Activated CD8-positive, alpha-beta T cell treated with anti-CD3 and anti-CD28 coated beads for 36 hours (primary cell): ENCODE measurements around the gene NTNG1. TPM values are rescaled to one million over a fixed set of nuclear protein-coding genes. Genes with fewer than 3 reads are reported as not detected.

ENCODE experiments used
- ATAC-seq: fragments of 200-7000 bp; cut with Tn5 transposase; one replicate; pipeline ENCODE4 v1.10.0; 2021; ENCODE audit warnings: mild to moderate bottlenecking, moderate library complexity
- CTCF ChIA-PET: fragments of 350-600 bp; sonication (Branson Sonifier 250); formaldehyde crosslinking; loops from one replicate; lab custom pipeline; 2021; ENCODE audit warnings: antibody characterized with exemption; lab: Charles Lee
- POLR2A ChIA-PET: fragments of 350-600 bp; sonication (Branson Sonifier 250); formaldehyde crosslinking; loops from one replicate; lab custom pipeline; 2021; ENCODE audit warnings: antibody characterized with exemption; lab: Charles Lee
- DNase-seq: peaks from one replicate; pipeline ENCODE4 v3.0.0-alpha.2; 2020
- H3K27ac Mint-ChIP-seq: one replicate; pipeline ENCODE4 v1.8.0; 2021; ENCODE audit warnings: mild to moderate bottlenecking, mixed read lengths
- H3K27me3 Mint-ChIP-seq: one replicate; pipeline ENCODE4 v1.8.0; 2021; ENCODE audit warnings: mixed read lengths
- H3K36me3 Mint-ChIP-seq: one replicate; pipeline ENCODE4 v1.8.0; 2021; ENCODE audit warnings: low read depth, mixed read lengths
- H3K4me1 Mint-ChIP-seq: one replicate; pipeline ENCODE4 v1.8.0; 2021; ENCODE audit warnings: low read depth, mixed read lengths
- H3K4me3 Mint-ChIP-seq: one replicate; pipeline ENCODE4 v1.8.0; 2021; ENCODE audit warnings: mild to moderate bottlenecking, moderate library complexity, mixed read lengths
- H3K9me3 Mint-ChIP-seq: one replicate; pipeline ENCODE4 v1.8.0; 2021; ENCODE audit warnings: mixed read lengths
- CTCF ChIP-seq: fragments of 200-600 bp; IDR thresholded peaks from one replicate; pipeline ENCODE4 v1.8.0; 2022; ENCODE audit warnings: antibody characterized with exemption, mild to moderate bottlenecking
- intact Hi-C: fragments of 100-400 bp; cut with micrococcal nuclease; formaldehyde crosslinking; loops from one replicate; pipeline ENCODE4 v1.10.0; 2022
- total RNA-seq, 2 experiments: library from RNA; stranded (reverse); gene quantifications; one replicate each; pipeline ENCODE4 v1.2.3, GENCODE V29; 2021

NTNG1 gene
- total RNA-seq, 2 experiments from 2014 or later: 0.96 to 1.0 TPM

GRCh38 chr1:107523736-107524135, 382.9 kb downstream of the NTNG1 start:
- TF ChIP-seq CTCF: no peak
- Mint-ChIP-seq H3K9me3 (no peaks in the 10 kb centered on the region), H3K27me3 (peaks cover 2% of the 10 kb centered on the region), H3K4me1 (no peaks in the 10 kb centered on the region), H3K36me3 (no peaks in the 10 kb centered on the region), H3K4me3 (no peak overlapping the region), H3K27ac (no peak overlapping the region)
- ChIA-PET CTCF (interaction anchor here (0.6 kb wide), 1 partner anchor 204 kb away, joined by 3 read pairs; no protein-coding TSS in a partner anchor), POLR2A (no interaction called here)
- no peak for DNase-seq
- intact Hi-C loops: no loop called here
- no peak for ATAC-seq

- DNase-seq: no peak
- Mint-ChIP-seq H3K4me3 (no peak overlapping the region), H3K9me3 (no peaks in the 10 kb centered on the region), H3K27me3 (peaks cover 2% of the 10 kb centered on the region), H3K36me3 (no peaks in the 10 kb centered on the region), H3K4me1 (no peaks in the 10 kb centered on the region), H3K27ac (no peak overlapping the region)
- POLR2A ChIA-PET: no interaction called here
- TF ChIP-seq CTCF: no peak
- no peak for ATAC-seq
- intact Hi-C loops: no loop called here
- CTCF ChIA-PET: interaction anchor here (0.6 kb wide), 1 partner anchor 205 kb away, joined by 3 read pairs; no protein-coding TSS in a partner anchor
These were observed 383.5 kb downstream of the NTNG1 start for GRCh38 chr1:107524301-107524700.

GRCh38 chr1:107525145-107525544, 384.3 kb downstream of the NTNG1 start:
- ChIA-PET CTCF (interaction anchor here (0.8 kb wide), 1 partner anchor 21 kb away, joined by 3 read pairs; no protein-coding TSS in a partner anchor), POLR2A (no interaction called here)
- ATAC-seq: no peak
- no peak overlapping the region for H3K27ac Mint-ChIP-seq
- H3K4me1 Mint-ChIP-seq: no peaks in the 10 kb centered on the region
- TF ChIP-seq CTCF: no peak
- DNase-seq: no peak
- H3K4me3 Mint-ChIP-seq: no peak overlapping the region
- intact Hi-C loops: no loop called here
- H3K27me3 Mint-ChIP-seq: peaks cover 2% of the 10 kb centered on the region
- H3K36me3 Mint-ChIP-seq: no peaks in the 10 kb centered on the region
- no peaks in the 10 kb centered on the region for H3K9me3 Mint-ChIP-seq

GRCh38 chr1:107525961-107526360, 385.1 kb downstream of the NTNG1 start:
- H3K36me3 Mint-ChIP-seq: no peaks in the 10 kb centered on the region
- CTCF ChIA-PET: interaction anchor here (0.7 to 0.8 kb wide), 2 partner anchors 22 to 287 kb away, joined by 3 read pairs; no protein-coding TSS in a partner anchor

More at GRCh38 chr1:107525961-107526360, 385.1 kb downstream of the NTNG1 start:
- POLR2A ChIA-PET: no interaction called here
- no peak for ATAC-seq
- DNase-seq: no peak
- H3K27me3 Mint-ChIP-seq: peaks cover 2% of the 10 kb centered on the region
- H3K4me1 Mint-ChIP-seq: no peaks in the 10 kb centered on the region
- no peak for TF ChIP-seq CTCF
- H3K27ac Mint-ChIP-seq: no peak overlapping the region
- H3K9me3 Mint-ChIP-seq: no peaks in the 10 kb centered on the region
- no peak overlapping the region for H3K4me3 Mint-ChIP-seq
- intact Hi-C loops: no loop called here
